Naive thymus-derived CD8-positive, alpha-beta T cell (primary cell): ENCODE results near the gene CEP57L1. TPM values are rescaled to one million over a fixed set of nuclear protein-coding genes. Genes with fewer than 3 reads are reported as not detected.

Experiments used
- polyA plus RNA-seq, 3 donors: library from polyadenylated mRNA; unstranded; fragments of 300-500 nt; fragmentation: Illumina TruSeq; gene quantifications; one replicate each; pipeline ENCODE4 v1.2.3, GENCODE V29; 2021
- total RNA-seq, 8 experiments: library from RNA in 2 of 8; stranded (reverse) in 2 of 8; gene quantifications; one replicate each; pipeline ENCODE4 v1.2.3 and lab custom pipeline; 2021 to 2026

Gene CEP57L1
- total and polyA plus RNA-seq, 5 experiments from 2014 or later = 5.4 to 9.5 (median 7.0) TPM

Other genes with a start within 250 kb of the CEP57L1 start
- 1 to 10 TPM; 7.6 to 9.4 TPM for gene ARMC2, start 247.1 kb upstream of the CEP57L1 start, total RNA-seq
- 1 to 10 TPM; 2.4 to 4.9 (median 2.8) TPM for gene ARMC2, start 247.1 kb upstream of the CEP57L1 start, polyA plus RNA-seq
- gene SESN1, start 661 bp upstream of the CEP57L1 start, total RNA-seq = 10 to 100 TPM; 35.0 to 38.3 TPM
- 10 to 100 TPM in 2 of 3 donors, 1 to 10 TPM in 1; 10.0 to 21.4 (median 19.4) TPM for gene SESN1, start 661 bp upstream of the CEP57L1 start, polyA plus RNA-seq